ENCODE results near the gene KRT39.

The KRT39 gene

GRCh38 chr17:40997361-40997760, 30.6 kb upstream of the KRT39 start:
- no peak overlapping the region for H3K4me3 ChIP-seq (replicated peaks; ENCODE audit: low read depth, low read length)
- no peak for TF ChIP-seq CTCF (IDR thresholded peaks at IDR 0.05; ENCODE audit: low read length, missing control alignments)
- DNase-seq (ENCODE audit: low read depth) = no peak

- DNase-seq (ENCODE audit: low read depth) = no peak
- no peak for TF ChIP-seq CTCF (IDR thresholded peaks at IDR 0.05; ENCODE audit: low read length, missing control alignments)
- H3K4me3 ChIP-seq (replicated peaks; ENCODE audit: low read depth, low read length) = no peak overlapping the region
These were observed 30.1 kb upstream of the KRT39 start for GRCh38 chr17:40996829-40997228.

GRCh38 chr17:40995116-40995515, 28.4 kb upstream of the KRT39 start:
- DNase-seq (ENCODE audit: low read depth) = no peak
- TF ChIP-seq CTCF (IDR thresholded peaks at IDR 0.05; ENCODE audit: low read length, missing control alignments) = no peak
- no peak overlapping the region for H3K4me3 ChIP-seq (replicated peaks; ENCODE audit: low read depth, low read length)

GRCh38 chr17:40993839-40994238, 27.1 kb upstream of the KRT39 start, which contains the start of gene KRTAP3-3:
Gene KRTAP3-3 (minus strand): TSS chr17:40994164. CDS start chr17:40994097, 67 bp downstream.
- no peak for DNase-seq (ENCODE audit: low read depth)
- TF ChIP-seq CTCF (IDR thresholded peaks at IDR 0.05; ENCODE audit: low read length, missing control alignments) = no peak
- H3K4me3 ChIP-seq (replicated peaks; ENCODE audit: low read depth, low read length) = no peak within 1 kb of the TSS

GRCh38 chr17:40993084-40993483, 26.3 kb upstream of the KRT39 start:
- DNase-seq (ENCODE audit: low read depth) = no peak
- TF ChIP-seq CTCF (IDR thresholded peaks at IDR 0.05; ENCODE audit: low read length, missing control alignments) = no peak
- no peak overlapping the region for H3K4me3 ChIP-seq (replicated peaks; ENCODE audit: low read depth, low read length)

GRCh38 chr17:40992666-40993065, 25.9 kb upstream of the KRT39 start:
- TF ChIP-seq CTCF (IDR thresholded peaks at IDR 0.05; ENCODE audit: low read length, missing control alignments) = no peak
- H3K4me3 ChIP-seq (replicated peaks; ENCODE audit: low read depth, low read length) = no peak overlapping the region
- no peak for DNase-seq (ENCODE audit: low read depth)

GRCh38 chr17:40986920-40987319, 20.2 kb upstream of the KRT39 start:
- no peak for DNase-seq (ENCODE audit: low read depth)

More at GRCh38 chr17:40986920-40987319, 20.2 kb upstream of the KRT39 start:
- H3K4me3 ChIP-seq (replicated peaks; ENCODE audit: low read depth, low read length) = no peak overlapping the region
- TF ChIP-seq CTCF (IDR thresholded peaks at IDR 0.05; ENCODE audit: low read length, missing control alignments) = no peak
